ENCODE data around the gene MLLT10. TPM values are rescaled to one million over a fixed set of nuclear protein-coding genes. Genes with fewer than 3 reads are reported as not detected.

MLLT10 gene
- total and polyA plus RNA-seq, 12 donors = 8.5 to 41.1 (median 24.6) TPM

GRCh38 chr10:21655236-21655635 is 121.2 kb downstream of the MLLT10 start:
- TF ChIP-seq CTCF (IDR thresholded peaks at IDR 0.05) = no peak
- peaks cover 0 to 24% (median 0%) of the 10 kb centered on the region in 9 donors for H3K4me1 ChIP-seq
- peaks cover 0 to 23% (median 0%) of the 10 kb centered on the region in 9 donors for H3K36me3 ChIP-seq
- H3K4me3 ChIP-seq = no peak overlapping the region
- WGBS, 2 donors = 69 to 70% methylated on average over 3 of the region's 3 CpGs
- intact Hi-C loops (cut with DNase I) = no loop called here
- H3K9me3 ChIP-seq = no peaks in the 10 kb centered on the region
- no peak for DNase-seq
- no peak overlapping the region for H3K27ac ChIP-seq
- H3K27me3 ChIP-seq = no peaks in the 10 kb centered on the region
- ATAC-seq = no peak

DNA sequence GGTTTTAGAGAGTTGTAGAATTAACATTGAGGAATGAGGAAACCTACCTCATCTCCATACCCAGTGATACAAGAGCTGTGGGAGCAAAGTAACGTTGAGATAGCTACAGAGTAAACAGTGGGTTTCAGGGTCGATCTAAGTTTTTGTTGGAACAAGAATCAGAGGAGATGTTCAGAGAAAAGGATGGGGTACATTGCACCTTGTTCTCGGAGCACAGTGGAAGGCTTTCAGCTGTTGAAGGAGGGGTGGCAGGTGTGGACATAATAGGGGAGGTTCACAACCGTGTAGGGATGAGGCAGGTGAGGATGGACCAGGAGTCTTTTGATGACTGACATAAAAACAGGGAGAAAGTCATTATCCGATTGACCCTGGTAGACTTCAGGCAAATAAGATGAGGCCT is 121.7 kb downstream of the MLLT10 start:
- peaks cover 0 to 21% (median 0%) of the 10 kb centered on the region in 9 donors for H3K36me3 ChIP-seq
- H3K4me3 ChIP-seq = no peak overlapping the region
- 91 to 97% methylated on average over 5 of the region's 5 CpGs for WGBS, 2 donors
- no peak for TF ChIP-seq CTCF (IDR thresholded peaks at IDR 0.05)
- intact Hi-C loops (cut with DNase I) = no loop called here
- no peak for ATAC-seq
- no peak overlapping the region for H3K27ac ChIP-seq
- H3K4me1 ChIP-seq = peaks cover 0 to 24% (median 0%) of the 10 kb centered on the region in 9 donors
- H3K27me3 ChIP-seq = no peaks in the 10 kb centered on the region
- no peaks in the 10 kb centered on the region for H3K9me3 ChIP-seq
- DNase-seq = no peak

- Histone ChIP-seq H3K27me3 (no peaks in the 10 kb centered on the region), H3K9me3 (no peaks in the 10 kb centered on the region), H3K27ac (no peak overlapping the region), H3K4me1 (peaks cover 0 to 45% (median 24%) of the 10 kb centered on the region in 9 donors), H3K4me3 (no peak overlapping the region), H3K36me3 (peaks cover 0 to 6% (median 0%) of the 10 kb centered on the region in 9 donors)
- DNase-seq (no peak), ATAC-seq (no peak)
- intact Hi-C loops (cut with DNase I) = no loop called here
- 67 to 76% methylated on average over 1 of the region's 1 CpG for WGBS, 2 donors
- no peak for TF ChIP-seq CTCF (IDR thresholded peaks at IDR 0.05)
Measured at GRCh38 chr10:21661087-21661486, 127.1 kb downstream of the MLLT10 start.

DNA sequence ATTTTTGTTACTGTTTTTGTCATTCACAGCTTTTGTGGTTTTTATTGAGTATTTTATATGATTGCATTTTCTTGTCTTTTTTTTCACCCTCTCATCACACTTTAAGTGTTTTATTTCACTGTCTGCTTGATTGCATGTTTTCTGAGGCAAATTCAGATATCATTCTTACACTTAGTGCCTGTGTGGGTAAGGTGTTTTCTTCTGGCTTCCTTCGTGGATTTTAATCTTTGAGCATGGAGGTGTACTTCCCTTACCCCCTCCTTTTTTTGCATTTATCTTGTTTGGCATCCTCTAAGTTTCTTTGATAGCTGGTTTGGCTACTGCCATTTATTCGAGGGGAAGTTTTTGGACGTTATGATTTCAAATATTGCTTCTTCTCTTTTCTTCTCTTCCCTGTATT is 127.9 kb downstream of the MLLT10 start:
- WGBS, 2 donors = 16 to 26% methylated on average over 3 of the region's 3 CpGs
- DNase-seq = no peak
- no peak for TF ChIP-seq CTCF (IDR thresholded peaks at IDR 0.05)
- Histone ChIP-seq H3K36me3 (peaks cover 0 to 6% (median 0%) of the 10 kb centered on the region in 9 donors), H3K4me1 (peaks cover 0 to 45% (median 25%) of the 10 kb centered on the region in 9 donors), H3K9me3 (no peaks in the 10 kb centered on the region), H3K27me3 (no peaks in the 10 kb centered on the region), H3K27ac (no peak overlapping the region), H3K4me3 (no peak overlapping the region)
- ATAC-seq = no peak
- intact Hi-C loops (cut with DNase I) = no loop called here

Measured in heart right ventricle (tissue), 16 donors.